Activated naive CD8-positive, alpha-beta T cell treated with anti-CD3 and anti-CD28 coated beads, Interleukin-2, amount 10 ng/mL, durations not matched to agents 7 days and 5 days (primary cell): Measurements from ENCODE around the gene PHLPP1. TPM values are rescaled to one million over a fixed set of nuclear protein-coding genes. Genes with fewer than 3 reads are reported as not detected.

ENCODE experiments used
- ATAC-seq: fragments of 150-1000 bp; cut with Tn5 transposase; one replicate; pipeline ENCODE4 v1.10.0; 2021; ENCODE audit warnings: low read depth, moderate library complexity
- POLR2A ChIA-PET: fragments of 350-600 bp; sonication (Branson Sonifier 250); formaldehyde crosslinking; loops from one replicate; lab custom pipeline; 2021; ENCODE audit warnings: antibody characterized with exemption; lab: Charles Lee
- DNase-seq: peaks from one replicate; pipeline ENCODE4 v3.0.0; 2021
- H3K27ac Mint-ChIP-seq: one replicate; pipeline ENCODE4 v1.8.0; 2022; ENCODE audit warnings: mild to moderate bottlenecking, mixed read lengths
- H3K27me3 Mint-ChIP-seq: one replicate; pipeline ENCODE4 v1.8.0; 2022; ENCODE audit warnings: mild to moderate bottlenecking, moderate library complexity, mixed read lengths
- H3K36me3 Mint-ChIP-seq: one replicate; pipeline ENCODE4 v1.8.0; 2021; ENCODE audit warnings: mild to moderate bottlenecking, mixed read lengths
- H3K4me1 Mint-ChIP-seq: one replicate; pipeline ENCODE4 v1.8.0; 2021; ENCODE audit warnings: mixed read lengths
- H3K4me3 Mint-ChIP-seq: one replicate; pipeline ENCODE4 v1.8.0; 2022; ENCODE audit warnings: mild to moderate bottlenecking, moderate library complexity, mixed read lengths
- H3K9me3 Mint-ChIP-seq: one replicate; pipeline ENCODE4 v1.8.0; 2021; ENCODE audit warnings: mixed read lengths
- total RNA-seq, 2 experiments: library from RNA; stranded (reverse); gene quantifications; one replicate each; pipeline ENCODE4 v1.2.3, GENCODE V29; 2021

Gene PHLPP1
- total RNA-seq, 2 experiments from 2014 or later, result 5.8 to 6.1 TPM

- Mint-ChIP-seq H3K27ac (no peak overlapping the region), H3K4me3 (no peak overlapping the region), H3K9me3 (no peaks in the 10 kb centered on the region), H3K27me3 (peaks cover 8% of the 10 kb centered on the region), H3K36me3 (no peaks in the 10 kb centered on the region), H3K4me1 (peaks cover 2% of the 10 kb centered on the region)
- POLR2A ChIA-PET, result no interaction called here
- no peak for ATAC-seq
- no peak for DNase-seq
Measured at GRCh38 chr18:62710417-62710816, 4.9 kb upstream of the PHLPP1 start.

DNA sequence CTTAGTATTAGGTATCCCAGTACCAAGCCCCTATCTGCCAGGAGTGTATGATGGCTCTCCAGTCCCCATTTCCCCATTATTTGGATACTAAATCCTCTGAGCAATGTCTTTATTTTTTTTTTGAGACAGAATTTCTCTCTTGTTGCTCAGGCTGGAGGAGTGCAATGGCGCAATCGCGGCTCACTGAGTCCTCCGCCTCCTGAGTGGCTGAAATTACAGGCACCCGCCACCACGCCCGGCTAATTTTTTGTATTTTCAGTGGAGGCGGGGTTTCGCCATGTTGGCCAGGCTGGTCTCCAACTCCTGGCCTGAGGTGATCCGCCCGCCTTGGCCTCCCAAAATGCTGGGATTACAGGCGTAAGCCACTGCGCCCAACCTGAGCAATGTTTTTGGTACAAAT lies 3.6 kb upstream of the PHLPP1 start:
- H3K4me3 Mint-ChIP-seq, result no peak overlapping the region
- H3K9me3 Mint-ChIP-seq, result no peaks in the 10 kb centered on the region
- peaks cover 4% of the 10 kb centered on the region for H3K27me3 Mint-ChIP-seq
- peaks cover 2% of the 10 kb centered on the region for H3K4me1 Mint-ChIP-seq
- H3K36me3 Mint-ChIP-seq, result no peaks in the 10 kb centered on the region
- DNase-seq, result no peak
- no peak overlapping the region for H3K27ac Mint-ChIP-seq
- POLR2A ChIA-PET, result no interaction called here
- ATAC-seq, result no peak

DNA sequence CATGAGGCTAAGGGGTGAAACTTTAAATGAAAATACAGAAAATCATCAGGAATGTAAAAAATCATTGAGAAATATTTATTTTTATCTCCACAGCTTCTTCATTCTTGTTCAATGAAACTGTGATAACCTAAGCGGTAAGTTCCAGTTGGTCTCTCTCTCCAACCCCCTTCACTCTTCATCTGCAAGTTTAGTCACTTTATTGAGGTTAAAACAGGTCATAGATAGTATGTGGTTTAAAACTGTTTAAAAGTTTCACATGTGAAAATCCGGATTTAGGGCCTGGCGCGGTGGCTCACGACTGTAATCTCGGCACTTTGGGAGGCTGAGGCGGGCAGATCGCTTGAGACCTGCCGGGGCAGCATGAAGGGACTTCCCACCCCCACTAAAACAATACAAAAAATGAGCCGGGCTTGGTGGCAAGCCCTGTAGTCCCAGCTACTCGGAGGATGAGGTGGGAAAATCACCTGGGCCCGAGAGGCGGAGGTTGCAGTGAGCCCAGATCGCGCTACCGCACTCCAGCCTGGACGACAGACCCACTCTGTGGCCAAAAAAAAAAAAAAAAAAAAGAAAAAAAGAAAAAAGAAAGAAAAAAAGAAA lies 1.6 kb upstream of the PHLPP1 start:
- H3K9me3 Mint-ChIP-seq, result no peaks in the 10 kb centered on the region
- H3K27me3 Mint-ChIP-seq, result peaks cover 11% of the 10 kb centered on the region
- POLR2A ChIA-PET, result no interaction called here
- no peak overlapping the region for H3K27ac Mint-ChIP-seq
- DNase-seq (no peak), ATAC-seq (no peak)
- H3K4me3 Mint-ChIP-seq, result no peak overlapping the region
- peaks cover 15% of the 10 kb centered on the region for H3K4me1 Mint-ChIP-seq
- no peaks in the 10 kb centered on the region for H3K36me3 Mint-ChIP-seq

GRCh38 chr18:62714671-62715435 lies 488 bp upstream of the PHLPP1 start:
- peak overlapping the region; percentile 85 for H3K4me3 Mint-ChIP-seq
- DNase-seq (peak; percentile 85), ATAC-seq (peak; percentile 70)
- POLR2A ChIA-PET, result interaction anchor here (1.0 to 2.2 kb wide), 3 partner anchors 129 to 528 kb away, joined by 3 to 8 read pairs (median 5); partner anchors contain the start of genes PIGN and RELCH
- H3K36me3 Mint-ChIP-seq, result no peaks in the 10 kb centered on the region
- peaks cover 10% of the 10 kb centered on the region for H3K27me3 Mint-ChIP-seq
- H3K27ac Mint-ChIP-seq, result peak overlapping the region; percentile 79
- no peaks in the 10 kb centered on the region for H3K9me3 Mint-ChIP-seq
- peaks cover 22% of the 10 kb centered on the region for H3K4me1 Mint-ChIP-seq

- POLR2A ChIA-PET, result interaction anchor here (0.6 to 2.4 kb wide), 4 partner anchors 130 to 529 kb away, joined by 4 to 8 read pairs (median 5); partner anchors contain the start of genes PIGN and RELCH
- Mint-ChIP-seq H3K4me1 (peaks cover 22% of the 10 kb centered on the region), H3K27ac (no peak overlapping the region), H3K36me3 (no peaks in the 10 kb centered on the region), H3K4me3 (peak overlapping the region; percentile 67), H3K9me3 (no peaks in the 10 kb centered on the region), H3K27me3 (peaks cover 10% of the 10 kb centered on the region)
- peak; percentile 52 for ATAC-seq
- peak; percentile 79 for DNase-seq
Measured at GRCh38 chr18:62715759-62716615, 646 bp downstream of the PHLPP1 start.

DNA sequence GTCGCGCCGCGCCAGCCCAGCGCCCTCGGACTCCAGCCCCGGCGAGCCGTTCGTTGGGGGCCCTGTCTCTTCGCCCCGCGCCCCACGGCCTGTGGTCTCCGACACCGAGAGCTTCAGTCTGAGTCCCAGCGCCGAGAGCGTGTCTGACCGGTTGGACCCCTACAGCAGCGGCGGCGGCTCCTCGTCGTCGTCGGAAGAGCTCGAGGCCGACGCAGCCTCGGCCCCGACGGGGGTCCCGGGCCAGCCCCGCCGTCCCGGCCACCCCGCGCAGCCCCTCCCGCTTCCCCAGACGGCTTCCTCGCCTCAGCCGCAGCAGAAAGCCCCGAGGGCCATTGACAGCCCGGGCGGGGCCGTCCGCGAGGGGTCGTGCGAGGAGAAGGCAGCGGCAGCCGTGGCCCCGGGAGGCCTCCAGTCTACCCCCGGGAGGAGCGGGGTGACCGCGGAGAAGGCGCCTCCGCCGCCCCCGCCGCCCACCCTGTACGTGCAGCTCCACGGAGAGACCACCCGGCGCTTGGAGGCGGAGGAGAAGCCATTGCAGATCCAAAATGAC lies 1.4 kb downstream of the PHLPP1 start:
- no peaks in the 10 kb centered on the region for H3K36me3 Mint-ChIP-seq
- H3K4me3 Mint-ChIP-seq, result peak overlapping the region; percentile 75
- H3K4me1 Mint-ChIP-seq, result peaks cover 22% of the 10 kb centered on the region
- no peak for ATAC-seq
- H3K27me3 Mint-ChIP-seq, result peaks cover 10% of the 10 kb centered on the region
- no peaks in the 10 kb centered on the region for H3K9me3 Mint-ChIP-seq
- POLR2A ChIA-PET, result interaction anchor here (1.6 to 2.4 kb wide), 3 partner anchors 241 to 529 kb away, joined by 3 to 8 read pairs (median 5); partner anchors contain the start of genes PIGN and RELCH
- no peak overlapping the region for H3K27ac Mint-ChIP-seq
- DNase-seq, result peak; percentile 64

GRCh38 chr18:62717169-62717924 lies 2.0 kb downstream of the PHLPP1 start:
- peak overlapping the region; percentile 75 for H3K4me3 Mint-ChIP-seq
- DNase-seq, result no peak
- no peak for ATAC-seq
- H3K36me3 Mint-ChIP-seq, result no peaks in the 10 kb centered on the region
- H3K9me3 Mint-ChIP-seq, result no peaks in the 10 kb centered on the region
- H3K27me3 Mint-ChIP-seq, result peaks cover 10% of the 10 kb centered on the region
- POLR2A ChIA-PET, result interaction anchor here (1.6 to 2.4 kb wide), 2 partner anchors 240 to 241 kb away, joined by 3 to 5 read pairs; no protein-coding TSS in a partner anchor
- H3K27ac Mint-ChIP-seq, result peak overlapping the region; percentile 62
- peaks cover 22% of the 10 kb centered on the region for H3K4me1 Mint-ChIP-seq

DNA sequence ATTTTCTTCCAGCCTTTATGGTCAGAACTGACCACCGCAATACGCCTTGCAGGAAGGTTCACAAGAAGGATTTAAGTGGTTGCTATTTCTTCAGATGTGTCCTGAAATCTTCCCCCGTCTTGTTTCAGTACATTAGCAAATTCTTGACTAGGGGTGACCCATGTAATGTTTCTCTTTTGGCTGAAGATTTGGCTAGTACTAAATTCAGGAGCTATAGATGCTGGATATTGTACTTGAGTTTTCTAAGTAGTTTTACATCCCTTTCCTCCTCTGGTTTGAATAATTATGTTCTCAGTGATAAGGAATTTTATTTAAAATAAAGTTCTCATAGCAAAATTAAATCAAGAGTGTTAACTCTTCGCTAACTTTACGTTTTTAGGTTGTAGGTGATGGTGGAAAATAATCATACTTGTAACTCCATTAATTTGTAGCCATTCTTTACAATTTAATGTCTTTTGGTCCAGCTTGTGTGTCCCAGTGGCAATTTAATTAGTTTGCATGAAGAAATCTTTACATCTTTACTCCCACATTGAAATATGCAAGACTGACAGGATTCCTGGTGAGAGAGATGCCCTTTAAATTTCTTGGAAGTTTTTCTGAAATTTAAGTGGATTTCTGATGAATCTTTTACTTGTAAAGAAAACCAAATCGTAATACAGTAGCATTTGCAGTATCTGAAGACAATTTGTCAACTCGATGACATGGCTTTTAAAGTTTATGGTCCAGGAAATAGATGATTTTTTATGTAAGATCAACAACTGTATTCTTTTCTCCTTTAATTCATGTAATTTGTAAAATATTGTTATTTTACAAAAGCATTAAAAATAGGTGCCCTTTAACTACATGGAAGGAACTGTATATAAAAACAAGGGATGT lies 2.8 kb downstream of the PHLPP1 start:
- peaks cover 22% of the 10 kb centered on the region for H3K4me1 Mint-ChIP-seq
- ATAC-seq (no peak), DNase-seq (no peak)
- H3K9me3 Mint-ChIP-seq, result no peaks in the 10 kb centered on the region
- POLR2A ChIA-PET, result interaction anchor here (1.6 to 2.4 kb wide), 2 partner anchors 239 to 241 kb away, joined by 3 to 5 read pairs; no protein-coding TSS in a partner anchor
- no peaks in the 10 kb centered on the region for H3K36me3 Mint-ChIP-seq
- peaks cover 10% of the 10 kb centered on the region for H3K27me3 Mint-ChIP-seq
- H3K4me3 Mint-ChIP-seq, result peak overlapping the region; percentile 75
- H3K27ac Mint-ChIP-seq, result no peak overlapping the region

DNA sequence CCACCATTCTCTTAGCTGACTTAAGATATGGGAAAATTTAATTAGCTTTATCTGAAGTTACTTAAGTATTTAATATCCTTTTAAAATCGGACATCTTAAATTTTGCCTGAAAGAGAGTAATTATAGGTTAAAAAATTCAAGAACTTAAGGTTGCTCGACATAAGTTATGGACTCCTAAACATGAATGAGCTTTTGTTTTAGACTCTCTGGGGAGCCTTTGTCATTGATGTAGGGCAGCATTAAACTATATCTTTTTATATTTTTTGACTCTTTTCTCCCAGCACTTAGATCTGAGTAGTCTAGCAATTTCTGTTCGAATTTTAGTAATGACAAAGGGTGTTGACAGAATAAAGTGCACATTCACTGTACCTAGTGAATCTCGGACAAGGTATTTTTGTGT lies 4.7 kb downstream of the PHLPP1 start:
- no peak for ATAC-seq
- POLR2A ChIA-PET, result no interaction called here

GRCh38 chr18:62720766-62721613 lies 5.6 kb downstream of the PHLPP1 start:
- H3K9me3 Mint-ChIP-seq, result no peaks in the 10 kb centered on the region
- DNase-seq, result no peak
- H3K4me1 Mint-ChIP-seq, result peaks cover 21% of the 10 kb centered on the region
- H3K27ac Mint-ChIP-seq, result no peak overlapping the region
- peaks cover 2% of the 10 kb centered on the region for H3K36me3 Mint-ChIP-seq
- H3K27me3 Mint-ChIP-seq, result peaks cover 10% of the 10 kb centered on the region
- no peak for ATAC-seq
- POLR2A ChIA-PET, result no interaction called here
- no peak overlapping the region for H3K4me3 Mint-ChIP-seq

More for the DNA sequence above, 4.7 kb downstream of the PHLPP1 start:
- Mint-ChIP-seq H3K9me3 (no peaks in the 10 kb centered on the region), H3K36me3 (peaks cover 2% of the 10 kb centered on the region), H3K4me1 (peaks cover 21% of the 10 kb centered on the region), H3K27ac (no peak overlapping the region), H3K4me3 (no peak overlapping the region), H3K27me3 (peaks cover 10% of the 10 kb centered on the region)
- no peak for DNase-seq
